IMR-90 (cell line): ENCODE data around the gene GLO1. TPM values are rescaled to one million over a fixed set of nuclear protein-coding genes. Genes with fewer than 3 reads are reported as not detected.
A peak's percentile ranks its signal among the peaks of the same experiment; 100 is the strongest.

Experiments used
- ATAC-seq: fragments of 200-7000 bp; cut with Tn5 transposase; 2 replicates; pipeline ENCODE4 v1.9.1; 2020; ENCODE audit warnings: low read depth, mild to moderate bottlenecking, moderate library complexity
- BruUV-seq: library from RNA; stranded (reverse); fragments of 400-500 nt; replicated peaks from 2 replicates; lab custom pipeline; 2021; lab: Mats Ljungman, UMichigan
- CTCF ChIA-PET: fragments of 300-600 bp; formaldehyde crosslinking; extraction: SDS; loops from one replicate; lab custom pipeline; 2021; ENCODE audit warnings: antibody characterized with exemption; lab: Yijun Ruan, JAX
- POLR2A ChIA-PET: fragments of 300-600 bp; sonication (Branson Sonifier 250); formaldehyde crosslinking; loops from one replicate; lab custom pipeline; 2022; ENCODE audit warnings: antibody characterized with exemption; ENCODE audit not compliant: unreplicated experiment; lab: Charles Lee
- DNase-seq: peaks from one replicate; pipeline ENCODE4 v3.0.0; 2013
- H2AFZ ChIP-seq: replicated peaks from 2 replicates; pipeline ENCODE3; 2013; ENCODE audit warnings: low read length, mild to moderate bottlenecking; ENCODE audit not compliant: poor library complexity
- H2AK5ac ChIP-seq: 2 replicates; pipeline ENCODE4 v1.6.1; 2013; ENCODE audit warnings: low read depth, low read length, inconsistent platforms
- H2AK9ac ChIP-seq: replicated peaks from 2 replicates; pipeline ENCODE3; 2013; ENCODE audit warnings: mild to moderate bottlenecking, low read depth, low read length, moderate library complexity; ENCODE audit not compliant: poor library complexity
- H2BK120ac ChIP-seq: 2 replicates; pipeline ENCODE4 v1.6.1; 2013; ENCODE audit warnings: low read depth, low read length, inconsistent platforms
- H2BK15ac ChIP-seq: 3 replicates; pipeline ENCODE4 v1.6.1; 2013; ENCODE audit warnings: low read depth, low read length, inconsistent platforms
- H2BK20ac ChIP-seq: 2 replicates; pipeline ENCODE4 v1.6.1; 2013; ENCODE audit warnings: low read depth, mild to moderate bottlenecking, inconsistent platforms, low read length, moderate library complexity
- H2BK5ac ChIP-seq: 2 replicates; pipeline ENCODE4 v1.6.1; 2013; ENCODE audit warnings: mild to moderate bottlenecking, low read depth, low read length, inconsistent platforms; ENCODE audit not compliant: poor library complexity, severe bottlenecking
- H3K14ac ChIP-seq: replicated peaks from 2 replicates; pipeline ENCODE4 v1.6.1; 2013; ENCODE audit warnings: low read depth, low read length, inconsistent platforms
- H3K18ac ChIP-seq: 2 replicates; pipeline ENCODE4 v1.6.1; 2013; ENCODE audit warnings: low read depth, low read length, control low read depth
- H3K23ac ChIP-seq: 2 replicates; pipeline ENCODE4 v1.6.1; 2013; ENCODE audit warnings: low read depth, low read length, inconsistent platforms
- H3K27ac ChIP-seq: 2 replicates; pipeline ENCODE4 v1.5.1; 2013; ENCODE audit warnings: mild to moderate bottlenecking, control low read depth, low read length; ENCODE audit not compliant: insufficient read depth
- H3K27me3 ChIP-seq: 2 replicates; pipeline ENCODE4 v1.6.1; 2013; ENCODE audit warnings: low read length; ENCODE audit not compliant: control insufficient read depth, insufficient read depth
- H3K36me3 ChIP-seq: 2 replicates; pipeline ENCODE4 v1.6.1; 2013; ENCODE audit warnings: low read length, mixed read lengths; ENCODE audit not compliant: control insufficient read depth, insufficient read depth
- H3K4ac ChIP-seq: 2 replicates; pipeline ENCODE4 v1.6.1; 2013; ENCODE audit warnings: low read depth, low read length, inconsistent platforms
- H3K4me1 ChIP-seq: 2 replicates; pipeline ENCODE4 v1.6.1; 2013; ENCODE audit warnings: low read length, mixed read lengths; ENCODE audit not compliant: control insufficient read depth, insufficient read depth
- H3K4me2 ChIP-seq: 2 replicates; pipeline ENCODE4 v1.6.1; 2013; ENCODE audit warnings: low read depth, mild to moderate bottlenecking, control low read depth, low read length, moderate library complexity
- H3K4me3 ChIP-seq: 2 replicates; pipeline ENCODE4 v1.5.1; 2013; ENCODE audit warnings: low read depth, mild to moderate bottlenecking, control low read depth, low read length, moderate library complexity; ENCODE audit not compliant: insufficient read depth
- H3K56ac ChIP-seq: 2 replicates; pipeline ENCODE4 v1.6.1; 2013; ENCODE audit warnings: low read length, inconsistent platforms; ENCODE audit not compliant: insufficient read depth; ENCODE audit errors: extremely low read depth
- H3K79me1 ChIP-seq, 2 experiments: 2 replicates each; pipeline ENCODE4 v1.6.1; 2013; ENCODE audit warnings: low read length in 2 of 2, inconsistent platforms in 1 of 2, low read depth in 1 of 2
- H3K9ac ChIP-seq: 2 replicates; pipeline ENCODE4 v1.6.1; 2013; ENCODE audit warnings: low read depth, low read length, control low read depth
- H3K9me1 ChIP-seq: 2 replicates; pipeline ENCODE4 v1.6.1; 2013; ENCODE audit warnings: low read length, inconsistent platforms; ENCODE audit not compliant: insufficient read depth
- H3K9me3 ChIP-seq: 2 replicates; pipeline ENCODE4 v1.6.1; 2013; ENCODE audit warnings: low read length; ENCODE audit not compliant: control insufficient read depth, insufficient read depth
- H4K20me1 ChIP-seq: 2 replicates; pipeline ENCODE4 v1.6.1; 2013; ENCODE audit warnings: low read length, inconsistent platforms; ENCODE audit not compliant: insufficient read depth
- H4K5ac ChIP-seq: 2 replicates; pipeline ENCODE4 v1.6.1; 2013; ENCODE audit warnings: mild to moderate bottlenecking, low read depth, low read length, control low read depth
- H4K8ac ChIP-seq, 2 experiments: 2 replicates each; pipeline ENCODE4 v1.6.1; 2013; ENCODE audit warnings: low read depth in 2 of 2, low read length in 2 of 2, control low read depth in 1 of 2, inconsistent platforms in 1 of 2
- H4K91ac ChIP-seq: 2 replicates; pipeline ENCODE4 v1.6.1; 2013; ENCODE audit warnings: low read depth, low read length, inconsistent platforms; ENCODE audit not compliant: insufficient read depth
- CTCF ChIP-seq: conservative IDR thresholded peaks from 2 replicates; pipeline ENCODE4 v1.5.1; 2012; ENCODE audit warnings: mild to moderate bottlenecking, low read depth, low read length, improper control_type of control experiment
- ELK1 ChIP-seq: fragments of 150-350 bp; IDR thresholded peaks from 2 replicates; pipeline ENCODE4 v1.6.1; 2016; ENCODE audit warnings: low read depth, mild to moderate bottlenecking, low read length, moderate library complexity, borderline replicate concordance
- WGBS, 2 experiments: methylation state at CpG; one replicate each; pipeline versions ENCODE4 v1.1.5 to v1.1.7; 2013; ENCODE audit warnings: missing lambda C conversion rate in 2 of 2; ENCODE audit not compliant: insufficient read length in 1 of 2; ENCODE audit errors: extremely low coverage in 2 of 2; 5-methylcytosine and 5-hydroxymethylcytosine counted together
- dilution Hi-C: fragments of 300-500 bp; cut with HindIII; formaldehyde crosslinking; loops from one replicate; pipeline ENCODE4 v1.14.3; 2018; ENCODE audit warnings: low sequenced_read_pairs; ENCODE audit not compliant: unreplicated experiment
- in situ Hi-C: fragments of 300-500 bp; cut with MboI; formaldehyde crosslinking; loops from 3 replicates; pipeline ENCODE4 v1.14.3; 2019; ENCODE audit warnings: low sequenced_read_pairs, inconsistent platforms, mixed read lengths
- intact Hi-C: fragments of 100-400 bp; cut with micrococcal nuclease; formaldehyde crosslinking; loops from 2 replicates; pipeline ENCODE4 v1.10.0; 2022
- polyA plus RNA-seq, 3 experiments: library from polyadenylated mRNA; depleted of rRNA; stranded (reverse); fragments of >200 nt; gene quantifications; 2 replicates each; pipeline ENCODE4 v1.2.3, GENCODE V29; 2012; ENCODE audit warnings: low replicate concordance in 1 of 3
- total RNA-seq: library from RNA; depleted of rRNA; stranded (reverse); fragments of >200 nt; gene quantifications from 2 replicates; pipeline ENCODE4 v1.2.3, GENCODE V29; 2012

The GLO1 gene
- total and polyA plus RNA-seq, 2 of the 4 experiments (the other 2 are of a cell fraction) = 65.1 to 111 TPM

- no peak overlapping the region for H3K9ac ChIP-seq
- POLR2A ChIA-PET = no interaction called here
- H2AFZ ChIP-seq = no peak overlapping the region
- no peak overlapping the region for H2BK20ac ChIP-seq
- peaks cover 5% of the 10 kb centered on the region for H3K27me3 ChIP-seq
- H2AK5ac ChIP-seq = no peak overlapping the region
- H2BK120ac ChIP-seq = no peak overlapping the region
- H3K9me3 ChIP-seq = no peaks in the 10 kb centered on the region
- no peak overlapping the region for H3K4me2 ChIP-seq
- H3K79me1 ChIP-seq = no peaks in the 10 kb centered on the region
- in situ Hi-C loops (no loop called here), dilution Hi-C loops (no loop called here), intact Hi-C loops (no loop called here)
- H4K91ac ChIP-seq = no peak overlapping the region
- no peak overlapping the region for H3K4me3 ChIP-seq
- H3K56ac ChIP-seq = no peak overlapping the region
- no TSS peak for BruUV-seq
- no peak overlapping the region for H3K27ac ChIP-seq
- no peak overlapping the region for H3K23ac ChIP-seq
- no peak for TF ChIP-seq ELK1
- TF ChIP-seq CTCF = peak; percentile 36
- H2BK15ac ChIP-seq = no peak overlapping the region
- CTCF ChIA-PET = interaction anchor here (0.6 kb wide), 1 partner anchor 596 kb away, joined by 5 read pairs; no protein-coding TSS in a partner anchor
- no peak overlapping the region for H4K5ac ChIP-seq
- no CpG with 5 or more reads among the region's 5 CpGs for WGBS, 2 experiments
- no peaks in the 10 kb centered on the region for H3K4me1 ChIP-seq
- no peak overlapping the region for H3K18ac ChIP-seq
- H3K14ac ChIP-seq = no peak overlapping the region
- no peak overlapping the region for H4K8ac ChIP-seq
- no peaks in the 10 kb centered on the region for H3K36me3 ChIP-seq
- H3K9me1 ChIP-seq = no peaks in the 10 kb centered on the region
- H4K20me1 ChIP-seq = no peaks in the 10 kb centered on the region
- no peak overlapping the region for H2AK9ac ChIP-seq
- ATAC-seq (no peak; the same call in 1 of the 2 replicates), DNase-seq (no peak)
- H3K4ac ChIP-seq = no peak overlapping the region
- no peak overlapping the region for H2BK5ac ChIP-seq
Observed at GRCh38 chr6:38739532-38739931, 36.6 kb upstream of the GLO1 start.
